H7 (cell line): ENCODE measurements around the gene GPR18. TPM values are rescaled to one million over a fixed set of nuclear protein-coding genes. Genes with fewer than 3 reads are reported as not detected.

Experiments
- DNase-seq: peaks from one replicate; pipeline ENCODE4 v3.0.0; 2012
- H3K27me3 ChIP-seq: 2 replicates; pipeline ENCODE4 v1.6.0; 2011; ENCODE audit warnings: mild to moderate bottlenecking, low read length; ENCODE audit not compliant: control insufficient read depth, insufficient read depth
- H3K36me3 ChIP-seq: replicated peaks from 2 replicates; pipeline ENCODE4 v1.5.1; 2011; ENCODE audit warnings: low read length; ENCODE audit not compliant: control insufficient read depth, insufficient read depth
- H3K4me3 ChIP-seq: 2 replicates; pipeline ENCODE4 v1.5.1; 2011; ENCODE audit warnings: low read depth, mild to moderate bottlenecking, control low read depth, low read length, moderate library complexity; ENCODE audit not compliant: insufficient read depth
- total RNA-seq: library from RNA; depleted of rRNA; stranded (reverse); fragments of >200 nt; shearing (Covaris generic); gene quantifications from 2 replicates; pipeline ENCODE4 v1.2.3, GENCODE V29; 2014; rRNA removed

Gene GPR18
- total RNA-seq, result 0.10 TPM in 1 of 2 replicates, not detected in the other

GRCh38 chr13:99258210-99258860, at the start of gene GPR18:
GPR18 (minus strand) TSS chr13:99258379; CDS start chr13:99255872, 2,507 bp downstream.
- Histone ChIP-seq H3K36me3 (no peaks in the 10 kb centered on the region; the same call in 1 of the 2 replicates), H3K27me3 (no peaks in the 10 kb centered on the region), H3K4me3 (no peak within 1 kb of the TSS)
- DNase-seq, result no peak

GRCh38 chr13:99307648-99308339, 49.6 kb upstream of the GPR18 start:
- no peak overlapping the region for H3K4me3 ChIP-seq
- no peaks in the 10 kb centered on the region for H3K27me3 ChIP-seq
- no peak for DNase-seq
- H3K36me3 ChIP-seq, result no peaks in the 10 kb centered on the region; the same call in 1 of the 2 replicates

GRCh38 chr13:99307247-99307646, 49.1 kb upstream of the GPR18 start, which contains the start of gene GPR183:
GPR183 (minus strand) TSS chr13:99307399; CDS start chr13:99296145, 11,254 bp downstream.
- no peak for DNase-seq
- Histone ChIP-seq H3K4me3 (no peak within 1 kb of the TSS), H3K27me3 (no peaks in the 10 kb centered on the region), H3K36me3 (no peaks in the 10 kb centered on the region; the same call in 1 of the 2 replicates)

GRCh38 chr13:99305566-99305965, 47.4 kb upstream of the GPR18 start:
- Histone ChIP-seq H3K36me3 (no peaks in the 10 kb centered on the region; the same call in 1 of the 2 replicates), H3K4me3 (no peak overlapping the region), H3K27me3 (no peaks in the 10 kb centered on the region)
- DNase-seq, result no peak

- Histone ChIP-seq H3K4me3 (no peak overlapping the region), H3K36me3 (no peaks in the 10 kb centered on the region; the same call in 1 of the 2 replicates), H3K27me3 (no peaks in the 10 kb centered on the region)
- no peak for DNase-seq
These were observed 47.0 kb upstream of the GPR18 start for GRCh38 chr13:99305158-99305557.

GRCh38 chr13:99304541-99304940, 46.4 kb upstream of the GPR18 start:
- no peaks in the 10 kb centered on the region; the same call in 1 of the 2 replicates for H3K36me3 ChIP-seq
- DNase-seq, result no peak
- no peaks in the 10 kb centered on the region for H3K27me3 ChIP-seq
- no peak overlapping the region for H3K4me3 ChIP-seq

- H3K4me3 ChIP-seq, result no peak overlapping the region
- no peaks in the 10 kb centered on the region; the same call in 1 of the 2 replicates for H3K36me3 ChIP-seq
- DNase-seq, result no peak
- H3K27me3 ChIP-seq, result no peaks in the 10 kb centered on the region
These were observed 45.8 kb upstream of the GPR18 start for GRCh38 chr13:99303863-99304521.

- Histone ChIP-seq H3K27me3 (no peaks in the 10 kb centered on the region), H3K4me3 (no peak overlapping the region), H3K36me3 (no peaks in the 10 kb centered on the region; the same call in 1 of the 2 replicates)
- DNase-seq, result no peak
These were observed 44.7 kb upstream of the GPR18 start for GRCh38 chr13:99302637-99303505.

GRCh38 chr13:99301913-99302636, 43.9 kb upstream of the GPR18 start:
- no peak for DNase-seq
- no peaks in the 10 kb centered on the region; the same call in 1 of the 2 replicates for H3K36me3 ChIP-seq
- no peak overlapping the region for H3K4me3 ChIP-seq
- H3K27me3 ChIP-seq, result no peaks in the 10 kb centered on the region

- H3K4me3 ChIP-seq, result no peak overlapping the region
- H3K36me3 ChIP-seq, result no peaks in the 10 kb centered on the region; the same call in 1 of the 2 replicates
- DNase-seq, result no peak
- H3K27me3 ChIP-seq, result no peaks in the 10 kb centered on the region
These were observed 43.1 kb upstream of the GPR18 start for GRCh38 chr13:99301056-99301838.

- Histone ChIP-seq H3K4me3 (no peak overlapping the region), H3K36me3 (no peaks in the 10 kb centered on the region), H3K27me3 (no peaks in the 10 kb centered on the region)
- DNase-seq, result no peak
These were observed 41.8 kb upstream of the GPR18 start for GRCh38 chr13:99299920-99300341.

GRCh38 chr13:99299256-99299919, 41.2 kb upstream of the GPR18 start:
- no peaks in the 10 kb centered on the region for H3K27me3 ChIP-seq
- no peak for DNase-seq
- H3K4me3 ChIP-seq, result no peak overlapping the region
- no peaks in the 10 kb centered on the region for H3K36me3 ChIP-seq
